Measurements from ENCODE around the gene FCHO2.

The FCHO2 gene

GRCh38 chr5:73126957-73127356 is 171.1 kb downstream of the FCHO2 start:
- no peaks in the 10 kb centered on the region for H3K36me3 ChIP-seq (ENCODE audit: insufficient read depth, low read length)
- H3K27me3 ChIP-seq (ENCODE audit: control insufficient read depth in 1 of 2, insufficient read depth in 2 of 2, low read length in 2 of 2): peaks cover under 1 to 6% of the 10 kb centered on the region in 2 donors
- H3K4me3 ChIP-seq (ENCODE audit: low read depth in 1 of 2, low read length in 2 of 2): no peak overlapping the region
- H3K27ac ChIP-seq (ENCODE audit: low read depth, low read length): no peak overlapping the region
- H3K4me1 ChIP-seq (ENCODE audit: insufficient read depth, low read length): no peaks in the 10 kb centered on the region
- no peak overlapping the region for H3K9ac ChIP-seq (ENCODE audit: low read length)
- H3K9me3 ChIP-seq (ENCODE audit: low read length): no peaks in the 10 kb centered on the region

- H3K27ac ChIP-seq (ENCODE audit: low read depth, low read length): no peak overlapping the region
- no peak overlapping the region for H3K9ac ChIP-seq (ENCODE audit: low read length)
- H3K36me3 ChIP-seq (ENCODE audit: insufficient read depth, low read length): no peaks in the 10 kb centered on the region
- H3K27me3 ChIP-seq (ENCODE audit: control insufficient read depth in 1 of 2, insufficient read depth in 2 of 2, low read length in 2 of 2): no peaks in the 10 kb centered on the region
- no peaks in the 10 kb centered on the region for H3K9me3 ChIP-seq (ENCODE audit: low read length)
- H3K4me3 ChIP-seq (ENCODE audit: low read depth in 1 of 2, low read length in 2 of 2): no peak overlapping the region
- H3K4me1 ChIP-seq (ENCODE audit: insufficient read depth, low read length): no peaks in the 10 kb centered on the region
These were observed 173.3 kb downstream of the FCHO2 start for GRCh38 chr5:73129143-73129542.

- Histone ChIP-seq H3K27me3 (ENCODE audit: control insufficient read depth in 1 of 2, insufficient read depth in 2 of 2, low read length in 2 of 2) (peaks cover 0 to 2% of the 10 kb centered on the region in 2 donors), H3K4me1 (ENCODE audit: insufficient read depth, low read length) (no peaks in the 10 kb centered on the region), H3K9ac (ENCODE audit: low read length) (no peak overlapping the region), H3K27ac (ENCODE audit: low read depth, low read length) (no peak overlapping the region), H3K36me3 (ENCODE audit: insufficient read depth, low read length) (no peaks in the 10 kb centered on the region), H3K4me3 (ENCODE audit: low read depth in 1 of 2, low read length in 2 of 2) (no peak overlapping the region), H3K9me3 (ENCODE audit: low read length) (no peaks in the 10 kb centered on the region)
These were observed 175.0 kb downstream of the FCHO2 start for GRCh38 chr5:73130811-73131210.

GRCh38 chr5:73131711-73132425 is 176.0 kb downstream of the FCHO2 start:
- Histone ChIP-seq H3K9me3 (ENCODE audit: low read length) (no peaks in the 10 kb centered on the region), H3K9ac (ENCODE audit: low read length) (no peak overlapping the region), H3K36me3 (ENCODE audit: insufficient read depth, low read length) (no peaks in the 10 kb centered on the region), H3K27me3 (ENCODE audit: control insufficient read depth in 1 of 2, insufficient read depth in 2 of 2, low read length in 2 of 2) (peaks cover 0 to 9% of the 10 kb centered on the region in 2 donors), H3K27ac (ENCODE audit: low read depth, low read length) (no peak overlapping the region), H3K4me3 (ENCODE audit: low read depth in 1 of 2, low read length in 2 of 2) (no peak overlapping the region), H3K4me1 (ENCODE audit: insufficient read depth, low read length) (no peaks in the 10 kb centered on the region)

GRCh38 chr5:73132759-73133158 is 176.9 kb downstream of the FCHO2 start:
- Histone ChIP-seq H3K36me3 (ENCODE audit: insufficient read depth, low read length) (no peaks in the 10 kb centered on the region), H3K27me3 (ENCODE audit: control insufficient read depth in 1 of 2, insufficient read depth in 2 of 2, low read length in 2 of 2) (peaks cover 0 to 9% of the 10 kb centered on the region in 2 donors), H3K4me3 (ENCODE audit: low read depth in 1 of 2, low read length in 2 of 2) (no peak overlapping the region), H3K4me1 (ENCODE audit: insufficient read depth, low read length) (no peaks in the 10 kb centered on the region), H3K9ac (ENCODE audit: low read length) (no peak overlapping the region), H3K27ac (ENCODE audit: low read depth, low read length) (no peak overlapping the region), H3K9me3 (ENCODE audit: low read length) (no peaks in the 10 kb centered on the region)

GRCh38 chr5:73135021-73135420 is 179.2 kb downstream of the FCHO2 start:
- no peak overlapping the region for H3K27ac ChIP-seq (ENCODE audit: low read depth, low read length)
- H3K9me3 ChIP-seq (ENCODE audit: low read length): no peaks in the 10 kb centered on the region
- no peaks in the 10 kb centered on the region for H3K4me1 ChIP-seq (ENCODE audit: insufficient read depth, low read length)
- H3K36me3 ChIP-seq (ENCODE audit: insufficient read depth, low read length): no peaks in the 10 kb centered on the region
- H3K9ac ChIP-seq (ENCODE audit: low read length): no peak overlapping the region
- H3K4me3 ChIP-seq (ENCODE audit: low read depth in 1 of 2, low read length in 2 of 2): no peak overlapping the region
- H3K27me3 ChIP-seq (ENCODE audit: control insufficient read depth in 1 of 2, insufficient read depth in 2 of 2, low read length in 2 of 2): peaks cover 0 to 9% of the 10 kb centered on the region in 2 donors

GRCh38 chr5:73135429-73136054 is 179.7 kb downstream of the FCHO2 start:
- Histone ChIP-seq H3K27ac (ENCODE audit: low read depth, low read length) (no peak overlapping the region), H3K9me3 (ENCODE audit: low read length) (no peaks in the 10 kb centered on the region)

GRCh38 chr5:73136055-73136562 is 180.3 kb downstream of the FCHO2 start:
- H3K36me3 ChIP-seq (ENCODE audit: insufficient read depth, low read length): no peaks in the 10 kb centered on the region
- H3K27me3 ChIP-seq (ENCODE audit: control insufficient read depth in 1 of 2, insufficient read depth in 2 of 2, low read length in 2 of 2): peaks cover 0 to 9% of the 10 kb centered on the region in 2 donors
- H3K4me1 ChIP-seq (ENCODE audit: insufficient read depth, low read length): no peaks in the 10 kb centered on the region
- H3K9me3 ChIP-seq (ENCODE audit: low read length): no peaks in the 10 kb centered on the region
- H3K9ac ChIP-seq (ENCODE audit: low read length): no peak overlapping the region
- no peak overlapping the region for H3K27ac ChIP-seq (ENCODE audit: low read depth, low read length)
- no peak overlapping the region for H3K4me3 ChIP-seq (ENCODE audit: low read depth in 1 of 2, low read length in 2 of 2)

More at GRCh38 chr5:73135429-73136054, 179.7 kb downstream of the FCHO2 start:
- Histone ChIP-seq H3K36me3 (ENCODE audit: insufficient read depth, low read length) (no peaks in the 10 kb centered on the region), H3K4me1 (ENCODE audit: insufficient read depth, low read length) (no peaks in the 10 kb centered on the region), H3K4me3 (ENCODE audit: low read depth in 1 of 2, low read length in 2 of 2) (no peak overlapping the region), H3K9ac (ENCODE audit: low read length) (no peak overlapping the region), H3K27me3 (ENCODE audit: control insufficient read depth in 1 of 2, insufficient read depth in 2 of 2, low read length in 2 of 2) (peaks cover 0 to 9% of the 10 kb centered on the region in 2 donors)

GRCh38 chr5:73137563-73138530 is 182.0 kb downstream of the FCHO2 start:
- Histone ChIP-seq H3K9me3 (ENCODE audit: low read length) (no peaks in the 10 kb centered on the region), H3K4me3 (ENCODE audit: low read depth in 1 of 2, low read length in 2 of 2) (no peak overlapping the region), H3K36me3 (ENCODE audit: insufficient read depth, low read length) (no peaks in the 10 kb centered on the region), H3K27me3 (ENCODE audit: control insufficient read depth in 1 of 2, insufficient read depth in 2 of 2, low read length in 2 of 2) (peaks cover 0 to 9% of the 10 kb centered on the region in 2 donors), H3K4me1 (ENCODE audit: insufficient read depth, low read length) (no peaks in the 10 kb centered on the region), H3K9ac (ENCODE audit: low read length) (no peak overlapping the region), H3K27ac (ENCODE audit: low read depth, low read length) (no peak overlapping the region)

GRCh38 chr5:73139485-73139884 is 183.6 kb downstream of the FCHO2 start:
- H3K9me3 ChIP-seq (ENCODE audit: low read length): no peaks in the 10 kb centered on the region
- peaks cover 0 to 9% of the 10 kb centered on the region in 2 donors for H3K27me3 ChIP-seq (ENCODE audit: control insufficient read depth in 1 of 2, insufficient read depth in 2 of 2, low read length in 2 of 2)
- H3K9ac ChIP-seq (ENCODE audit: low read length): no peak overlapping the region
- no peak overlapping the region for H3K27ac ChIP-seq (ENCODE audit: low read depth, low read length)
- H3K36me3 ChIP-seq (ENCODE audit: insufficient read depth, low read length): no peaks in the 10 kb centered on the region
- no peak overlapping the region for H3K4me3 ChIP-seq (ENCODE audit: low read depth in 1 of 2, low read length in 2 of 2)
- no peaks in the 10 kb centered on the region for H3K4me1 ChIP-seq (ENCODE audit: insufficient read depth, low read length)
